Gastrocnemius medialis (tissue), 4 donors: ENCODE results near the gene MVB12A.

Source experiments
- CTCF ChIP-seq, 5 experiments: fragments of 450-650 bp in 3 of 5; fragments of 200-600 bp in 2 of 5; sonication (generic) in 2 of 5; IDR thresholded peaks in 4 of 5; conservative IDR thresholded peaks in 1 of 5; 1 replicate in 4 of 5; 2 replicates in 1 of 5; pipeline ENCODE4 v1.5.1; 2016 to 2019; ENCODE audit warnings: antibody characterized with exemption in 5 of 5, mild to moderate bottlenecking in 3 of 5, moderate library complexity in 3 of 5
- POLR2A ChIP-seq, 2 donors: fragments of 450-650 bp; IDR thresholded peaks; one replicate each; pipeline ENCODE4 v1.6.1; 2017; ENCODE audit warnings: antibody characterized with exemption in 2 of 2, mild to moderate bottlenecking in 2 of 2, moderate library complexity in 2 of 2

- TF ChIP-seq CTCF (IDR thresholded peaks at IDR 0.05 in 4 of 5, conservative IDR thresholded peaks at IDR 0.05 in 1 of 5), result no peak
- no peak for TF ChIP-seq POLR2A (IDR thresholded peaks at IDR 0.05)
These were observed 8.0 kb upstream of the MVB12A start for GRCh38 chr19:17411801-17412200.
